ENCODE measurements around the gene WNT8A. TPM values are rescaled to one million over a fixed set of nuclear protein-coding genes. Genes with fewer than 3 reads are reported as not detected.

The WNT8A gene
- total and polyA plus RNA-seq, 2 of the 8 experiments (the other 6 are each of a cell fraction or from before 2014, with no cell fraction given): 0.06 TPM; not detected in 1

- TF ChIP-seq TCF12 (IDR thresholded peaks at IDR 0.05; ENCODE audit: low read depth, low read length) (no peak), SRF (IDR thresholded peaks at IDR 0.05; ENCODE audit: low read depth, low read length) (no peak), JUN (IDR thresholded peaks at IDR 0.05; ENCODE audit: low read depth, low read length) (no peak), CBX8 (IDR thresholded peaks at IDR 0.05; ENCODE audit: borderline replicate concordance, low read depth, low read length) (no peak), SIX5 (IDR thresholded peaks at IDR 0.05; ENCODE audit: low read depth, low read length) (no peak)
These were observed 9.2 kb downstream of the WNT8A start (continued) for GRCh38 chr5:138093036-138093435.
